Keratinocyte (primary cell): ENCODE results near the gene ZNF117. TPM values are rescaled to one million over a fixed set of nuclear protein-coding genes. Genes with fewer than 3 reads are reported as not detected.

Experiments used
- DNase-seq: peaks from one replicate; pipeline ENCODE4 v3.0.0-alpha.2; 2011; ENCODE audit warnings: low read depth, missing footprints, low spot score
- FAIRE-seq: peaks from 2 replicates; lab custom pipeline; 2011; peaks lifted over from hg19 to GRCh38; lab: Jason Lieb, UNC
- H2AFZ ChIP-seq: 2 replicates; pipeline ENCODE4 v1.6.0; 2012; ENCODE audit warnings: low read length, control low read depth, inconsistent platforms; ENCODE audit not compliant: control insufficient read depth
- H3K27ac ChIP-seq: 2 replicates; pipeline ENCODE4 v1.5.1; 2011; ENCODE audit warnings: low read length; ENCODE audit not compliant: control insufficient read depth, insufficient read depth
- H3K27me3 ChIP-seq: 3 replicates; pipeline ENCODE4 v1.6.0; 2011; ENCODE audit warnings: low read length; ENCODE audit not compliant: control insufficient read depth, insufficient read depth; ENCODE audit errors: extremely low read depth
- H3K36me3 ChIP-seq, 2 experiments: 2 replicates in 1 of 2; 3 replicates in 1 of 2; pipeline ENCODE4 v1.5.1; 2011; ENCODE audit warnings: low read length in 2 of 2, mild to moderate bottlenecking in 1 of 2; ENCODE audit not compliant: control insufficient read depth in 2 of 2, insufficient read depth in 2 of 2; ENCODE audit errors: extremely low read depth in 1 of 2
- H3K4me1 ChIP-seq: 3 replicates; pipeline ENCODE4 v1.5.1; 2011; ENCODE audit warnings: low read length; ENCODE audit not compliant: control insufficient read depth, insufficient read depth; ENCODE audit errors: extremely low read depth
- H3K4me2 ChIP-seq: 3 replicates; pipeline ENCODE4 v1.6.0; 2011; ENCODE audit warnings: low read depth, low read length; ENCODE audit not compliant: control insufficient read depth, insufficient read depth; ENCODE audit errors: extremely low read depth
- H3K4me3 ChIP-seq, 3 experiments: fragments of 200-600 bp in 1 of 3; sonication (generic) in 1 of 3; 2 replicates in 2 of 3; 3 replicates in 1 of 3; pipeline ENCODE4 v1.5.1; 2011 to 2016; ENCODE audit warnings: low read length in 3 of 3, mild to moderate bottlenecking in 3 of 3, control low read depth in 2 of 3, inconsistent platforms in 1 of 3, low read depth in 1 of 3, mixed read lengths in 1 of 3, mixed run types in 1 of 3, moderate library complexity in 1 of 3; ENCODE audit not compliant: control insufficient read depth in 2 of 3, insufficient read depth in 2 of 3; ENCODE audit errors: extremely low read depth in 1 of 3
- H3K79me2 ChIP-seq: 2 replicates; pipeline ENCODE4 v1.6.0; 2012; ENCODE audit warnings: low read length; ENCODE audit not compliant: control insufficient read depth, insufficient read depth
- H3K9ac ChIP-seq: 3 replicates; pipeline ENCODE4 v1.6.0; 2011; ENCODE audit warnings: low read length; ENCODE audit not compliant: control insufficient read depth, insufficient read depth; ENCODE audit errors: extremely low read depth
- H3K9me1 ChIP-seq: 3 replicates; pipeline ENCODE4 v1.6.0; 2011; ENCODE audit warnings: low read length; ENCODE audit not compliant: control insufficient read depth, insufficient read depth; ENCODE audit errors: extremely low read depth
- H3K9me3 ChIP-seq: 2 replicates; pipeline ENCODE4 v1.5.1; 2012; ENCODE audit warnings: low read depth, low read length; ENCODE audit not compliant: control insufficient read depth
- H4K20me1 ChIP-seq: 3 replicates; pipeline ENCODE4 v1.6.0; 2011; ENCODE audit warnings: low read length; ENCODE audit not compliant: control insufficient read depth, insufficient read depth; ENCODE audit errors: extremely low read depth
- CTCF ChIP-seq, 3 experiments: IDR thresholded peaks in 1 of 3; conservative IDR thresholded peaks in 1 of 3; optimal IDR thresholded peaks in 1 of 3; 2 replicates in 2 of 3; 3 replicates in 1 of 3; pipeline versions ENCODE3 to v1.5.1; 2011; ENCODE audit warnings: low read length in 3 of 3, mild to moderate bottlenecking in 3 of 3, moderate library complexity in 2 of 3, control low read depth in 1 of 3, inconsistent platforms in 1 of 3; ENCODE audit not compliant: insufficient read depth in 2 of 3; ENCODE audit errors: extremely low read depth in 1 of 3
- EZH2 ChIP-seq: IDR thresholded peaks from one replicate; pipeline ENCODE4 v1.6.1; 2012; ENCODE audit warnings: inconsistent platforms, mild to moderate bottlenecking, low read length, moderate library complexity
- dilution Hi-C: fragments of 300-500 bp; cut with MboI; formaldehyde crosslinking; loops from one replicate; pipeline ENCODE4 v1.7.0; 2020; ENCODE audit warnings: low sequenced_read_pairs; ENCODE audit not compliant: extremely low pct_ligation_motif_present
- polyA plus RNA-seq, 5 experiments: library from polyadenylated mRNA; depleted of rRNA in 3 of 5; stranded (reverse) in 3 of 5; stranded (forward) in 1 of 5; unstranded in 1 of 5; fragments of >200 nt; gene quantifications; 1 replicate in 1 of 5; 2 replicates in 3 of 5; 3 replicates in 1 of 5; pipeline versions ENCODE4 v1.2.1 to v1.2.3, GENCODE V29; 2011 to 2012; ENCODE audit warnings: missing spikeins in 2 of 5, low read depth in 1 of 5, low replicate concordance in 1 of 5

Gene ZNF117
- polyA plus RNA-seq, 1 donor (not counting 4 experiments of a cell fraction or from before 2014, with no cell fraction given): 1.8 TPM

DNA sequence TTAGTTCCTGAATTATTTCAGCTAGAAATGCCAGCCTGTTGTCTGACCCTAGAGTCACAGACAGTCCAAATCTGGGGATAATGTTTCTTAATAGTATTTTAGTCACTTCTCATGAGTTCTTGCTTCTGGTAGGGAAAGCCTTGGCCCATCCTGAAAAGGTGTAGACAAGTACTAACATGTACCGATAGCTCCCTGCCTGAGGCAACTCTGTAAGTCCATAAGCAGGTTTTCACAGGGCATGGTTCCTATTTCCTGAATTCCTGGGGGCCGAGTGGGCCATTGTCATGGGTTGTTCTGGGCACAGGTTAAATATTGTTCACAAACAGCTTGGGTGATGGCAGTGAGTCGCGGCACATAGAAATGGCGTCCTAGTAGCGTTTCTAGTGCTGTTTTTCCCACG lies 3.1 kb upstream of the ZNF117 start:
- FAIRE-seq (no peak), DNase-seq (no peak)
- no peak overlapping the region for H2AFZ ChIP-seq
- H3K9me1 ChIP-seq: no peaks in the 10 kb centered on the region
- no peak overlapping the region for H3K4me2 ChIP-seq
- H4K20me1 ChIP-seq: no peaks in the 10 kb centered on the region
- dilution Hi-C loops: no loop called here
- no peaks in the 10 kb centered on the region for H3K36me3 ChIP-seq
- H3K4me1 ChIP-seq: peaks cover 5% of the 10 kb centered on the region
- no peak overlapping the region for H3K9ac ChIP-seq
- TF ChIP-seq EZH2: no peak
- no peak for TF ChIP-seq CTCF (optimal IDR thresholded peaks at IDR 0.05 in 1 of 3, IDR thresholded peaks at IDR 0.05 in 1 of 3, conservative IDR thresholded peaks at IDR 0.05 in 1 of 3; ENCODE audit: extremely low read depth in 1 of 3, insufficient read depth in 2 of 3, low read length in 3 of 3)
- H3K27ac ChIP-seq: no peak overlapping the region
- no peak overlapping the region for H3K4me3 ChIP-seq
- H3K27me3 ChIP-seq: no peaks in the 10 kb centered on the region
- no peaks in the 10 kb centered on the region for H3K79me2 ChIP-seq
- H3K9me3 ChIP-seq: peaks cover 6% of the 10 kb centered on the region

GRCh38 chr7:64992971-64993370 lies 2.1 kb upstream of the ZNF117 start:
- Histone ChIP-seq H3K9me3 (peaks cover 6% of the 10 kb centered on the region), H3K27ac (no peak overlapping the region), H3K79me2 (no peaks in the 10 kb centered on the region), H3K4me1 (no peaks in the 10 kb centered on the region), H3K4me3 (no peak overlapping the region), H3K36me3 (no peaks in the 10 kb centered on the region), H3K9me1 (no peaks in the 10 kb centered on the region), H3K27me3 (no peaks in the 10 kb centered on the region), H4K20me1 (no peaks in the 10 kb centered on the region), H3K4me2 (no peak overlapping the region), H3K9ac (no peak overlapping the region), H2AFZ (no peak overlapping the region)
- FAIRE-seq (no peak), DNase-seq (no peak)
- dilution Hi-C loops: no loop called here
- TF ChIP-seq EZH2 (no peak), CTCF (optimal IDR thresholded peaks at IDR 0.05 in 1 of 3, IDR thresholded peaks at IDR 0.05 in 1 of 3, conservative IDR thresholded peaks at IDR 0.05 in 1 of 3; ENCODE audit: extremely low read depth in 1 of 3, insufficient read depth in 2 of 3, low read length in 3 of 3) (no peak)
